ENCODE data around the gene SKAP2. TPM values are rescaled to one million over a fixed set of nuclear protein-coding genes. Genes with fewer than 3 reads are reported as not detected.

SKAP2 gene
- total and polyA plus RNA-seq, 2 of the 13 experiments (the other 11 are each of a cell fraction or from before 2014, with no cell fraction given), result 3.6 to 12.9 TPM

GRCh38 chr7:26861050-26861449 lies 3.3 kb downstream of the SKAP2 start:
- CTCF ChIA-PET (ENCODE audit: low intra/inter-chr PET ratio, low total read pairs), result interaction anchor here (1.1 kb wide), 1 partner anchor 300 kb away, joined by 3 read pairs; no protein-coding TSS in a partner anchor

More at GRCh38 chr7:26861050-26861449, 3.3 kb downstream of the SKAP2 start:
- H3K4me2 ChIP-seq (ENCODE audit: low read depth, low read length), result no peak overlapping the region
- H3K9ac ChIP-seq (ENCODE audit: insufficient read depth, low read depth, low read length), result no peak overlapping the region
- no peak overlapping the region for H2AFZ ChIP-seq (ENCODE audit: low read length)
- 87% methylated on average over 1 of the region's 1 CpG for WGBS (ENCODE audit: low lambda C conversion rate)
- TF ChIP-seq ZNF296 (CRISPR knock-in tag; conservative IDR thresholded peaks at IDR 0.05) (no peak), TCF7 (IDR thresholded peaks at IDR 0.05; ENCODE audit: low read depth) (no peak), ZNF737 (CRISPR knock-in tag; IDR thresholded peaks at IDR 0.05; ENCODE audit: borderline replicate concordance) (no peak), PREB (CRISPR knock-in tag; IDR thresholded peaks at IDR 0.05) (no peak), USF2 (IDR thresholded peaks at IDR 0.05; ENCODE audit: low read depth, low read length) (no peak), USF2 (CRISPR knock-in tag; IDR thresholded peaks at IDR 0.05; ENCODE audit: borderline replicate concordance) (no peak), U2AF2 (IDR thresholded peaks at IDR 0.05; ENCODE audit: low read depth, low read length) (no peak)
- H3K4me1 ChIP-seq (ENCODE audit: insufficient read depth, low read length), result peaks cover 38% of the 10 kb centered on the region
- H3K36me3 ChIP-seq (replicated peaks in 1 of 2; ENCODE audit: control insufficient read depth in 1 of 2, insufficient read depth in 2 of 2, low read length in 2 of 2), result no peaks in the 10 kb centered on the region
- DNase-seq (ENCODE audit: low spot score) (no peak), FAIRE-seq (no peak), ATAC-seq (no peak)
- POLR2A ChIA-PET, result interaction anchor here (0.7 kb wide), 1 partner anchor 1835 kb away, joined by 3 read pairs; no protein-coding TSS in a partner anchor
- H3K79me2 ChIP-seq (ENCODE audit: insufficient read depth, low read length), result peaks cover 2% of the 10 kb centered on the region
- no peak overlapping the region for H3K4me3 ChIP-seq (replicated peaks in 1 of 3; ENCODE audit: insufficient read depth in 1 of 3, low read depth in 2 of 3, low read length in 3 of 3)
- no peaks in the 10 kb centered on the region for H4K20me1 ChIP-seq (ENCODE audit: insufficient read depth, low read length)
- no peak overlapping the region for H3K27ac ChIP-seq (ENCODE audit: extremely low read length, insufficient read depth, low read length)
- no peaks in the 10 kb centered on the region for H3K9me3 ChIP-seq (ENCODE audit: low read length)
- BruUV-seq (replicated peaks), result no TSS peak
- in situ Hi-C loops (cut with HindIII; ENCODE audit: extremely low pct_ligation_motif_present, low pct_unique_long_range_greater_than_20kb), result no loop called here
- intact Hi-C loops (cut with micrococcal nuclease; ENCODE audit: unreplicated experiment), result loop anchor here (2.0 to 5.0 kb wide), 2 partner anchors 86 to 172 kb away; no protein-coding TSS in a partner anchor
- H3K27me3 ChIP-seq (ENCODE audit: control insufficient read depth in 1 of 2, insufficient read depth in 2 of 2, low read length in 2 of 2), result no peaks in the 10 kb centered on the region; a peak in 1 of 5 replicates
